ENCODE data around the gene ING2. TPM values are rescaled to one million over a fixed set of nuclear protein-coding genes. Genes with fewer than 3 reads are reported as not detected.
"Not testable (repeated sequence)": the region's sequence is repeated elsewhere in the genome, so short reads cannot be mapped to it uniquely, and the experiment has no call there.

Gene ING2
- total RNA-seq, 1 experiment from 2014 or later: 15.7 TPM

DNA sequence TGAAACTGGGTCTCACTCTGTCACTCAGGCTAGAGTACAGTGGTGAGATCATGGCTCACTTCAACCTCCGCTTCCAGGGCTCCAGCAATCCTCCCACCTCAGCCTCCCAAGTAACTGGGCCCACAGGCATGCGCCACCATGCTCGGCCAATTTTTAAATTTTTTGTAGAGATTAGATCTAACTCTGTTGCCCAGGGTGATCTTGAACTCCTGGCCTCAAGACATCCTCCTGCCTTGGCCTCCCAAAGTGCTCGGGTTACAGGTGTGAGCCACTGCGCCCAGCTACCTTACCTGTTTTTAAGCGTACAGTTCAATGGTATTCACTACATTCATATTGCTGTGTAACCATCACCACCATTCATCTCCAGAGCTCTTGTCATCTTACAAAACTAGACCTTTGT, 41.5 kb downstream of the ING2 start:
- Histone ChIP-seq H3K36me3 (no peaks in the 10 kb centered on the region), H3K27me3 (replicated peaks) (no peaks in the 10 kb centered on the region), H3K4me1 (replicated peaks) (no peaks in the 10 kb centered on the region), H3K9me3 (replicated peaks) (no peaks in the 10 kb centered on the region; the same call in 1 of the 2 replicates), H3K4me3 (no peak overlapping the region), H3K27ac (no peak overlapping the region)
- no peak for DNase-seq (ENCODE audit: low read depth in 1 of 2, low spot score in 2 of 2)

DNA sequence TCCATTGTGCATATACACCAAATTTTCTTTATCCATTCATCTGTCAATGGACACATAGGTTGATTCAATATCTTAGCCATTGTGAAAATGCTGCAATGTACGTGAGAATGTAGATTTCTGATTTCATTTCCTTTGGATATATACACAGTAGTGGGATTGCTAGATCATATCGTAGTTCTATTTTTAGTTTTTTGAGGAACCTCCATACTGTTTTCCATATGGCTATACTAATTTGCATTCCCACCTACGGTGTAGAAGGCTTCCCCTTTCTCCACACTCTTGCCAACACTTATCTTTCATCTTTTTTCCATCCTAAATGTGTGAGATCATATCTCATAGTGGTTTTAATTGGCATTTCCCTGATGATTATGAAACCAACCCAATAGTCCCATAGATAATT, 43.4 kb downstream of the ING2 start:
- no peak for DNase-seq (ENCODE audit: low read depth in 1 of 2, low spot score in 2 of 2)
- H3K4me1 ChIP-seq (replicated peaks): no peaks in the 10 kb centered on the region

GRCh38 chr4:183550345-183551093, 45.7 kb downstream of the ING2 start:
- no peaks in the 10 kb centered on the region for H3K27me3 ChIP-seq (replicated peaks)
- no peaks in the 10 kb centered on the region for H3K36me3 ChIP-seq
- DNase-seq (ENCODE audit: low read depth in 1 of 2, low spot score in 2 of 2): no peak
- H3K4me1 ChIP-seq (replicated peaks): no peaks in the 10 kb centered on the region
- no peak overlapping the region for H3K27ac ChIP-seq
- no peaks in the 10 kb centered on the region for H3K9me3 ChIP-seq (replicated peaks)
- H3K4me3 ChIP-seq: no peak overlapping the region

More for the DNA sequence above, 43.4 kb downstream of the ING2 start:
- no peaks in the 10 kb centered on the region for H3K27me3 ChIP-seq (replicated peaks)
- H3K4me3 ChIP-seq: no peak overlapping the region
- no peaks in the 10 kb centered on the region for H3K36me3 ChIP-seq
- no peaks in the 10 kb centered on the region; the same call in 1 of the 2 replicates for H3K9me3 ChIP-seq (replicated peaks)
- no peak overlapping the region for H3K27ac ChIP-seq

- Histone ChIP-seq H3K27ac (no peak overlapping the region), H3K9me3 (replicated peaks) (no peaks in the 10 kb centered on the region), H3K27me3 (replicated peaks) (no peaks in the 10 kb centered on the region), H3K4me3 (no peak overlapping the region), H3K36me3 (no peaks in the 10 kb centered on the region), H3K4me1 (replicated peaks) (no peaks in the 10 kb centered on the region)
- DNase-seq (ENCODE audit: low read depth in 1 of 2, low spot score in 2 of 2): no peak
These were observed 47.7 kb downstream of the ING2 start for GRCh38 chr4:183552274-183553146.

DNA sequence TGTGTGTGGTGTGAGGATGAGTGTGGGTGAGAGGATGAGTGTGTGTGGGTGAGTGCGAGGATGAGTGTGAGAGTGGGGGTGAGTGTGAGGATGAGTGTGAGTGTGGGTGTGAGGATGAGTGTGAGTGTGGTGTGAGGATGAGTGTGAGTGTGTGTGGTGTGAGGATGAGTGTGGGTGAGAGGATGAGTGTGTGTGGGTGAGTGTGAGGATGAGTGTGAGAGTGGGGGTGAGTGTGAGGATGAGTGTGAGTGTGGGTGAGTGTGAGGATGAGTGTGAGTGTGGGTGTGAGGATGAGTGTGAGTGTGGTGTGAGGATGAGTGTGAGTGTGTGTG, 48.3 kb downstream of the ING2 start:
- not testable (repeated sequence) for H3K4me3 ChIP-seq; DNase-seq (ENCODE audit: low read depth in 1 of 2, low spot score in 2 of 2); H3K27me3 ChIP-seq (replicated peaks); H3K36me3 ChIP-seq; H3K9me3 ChIP-seq (replicated peaks); H3K4me1 ChIP-seq (replicated peaks); H3K27ac ChIP-seq

DNA sequence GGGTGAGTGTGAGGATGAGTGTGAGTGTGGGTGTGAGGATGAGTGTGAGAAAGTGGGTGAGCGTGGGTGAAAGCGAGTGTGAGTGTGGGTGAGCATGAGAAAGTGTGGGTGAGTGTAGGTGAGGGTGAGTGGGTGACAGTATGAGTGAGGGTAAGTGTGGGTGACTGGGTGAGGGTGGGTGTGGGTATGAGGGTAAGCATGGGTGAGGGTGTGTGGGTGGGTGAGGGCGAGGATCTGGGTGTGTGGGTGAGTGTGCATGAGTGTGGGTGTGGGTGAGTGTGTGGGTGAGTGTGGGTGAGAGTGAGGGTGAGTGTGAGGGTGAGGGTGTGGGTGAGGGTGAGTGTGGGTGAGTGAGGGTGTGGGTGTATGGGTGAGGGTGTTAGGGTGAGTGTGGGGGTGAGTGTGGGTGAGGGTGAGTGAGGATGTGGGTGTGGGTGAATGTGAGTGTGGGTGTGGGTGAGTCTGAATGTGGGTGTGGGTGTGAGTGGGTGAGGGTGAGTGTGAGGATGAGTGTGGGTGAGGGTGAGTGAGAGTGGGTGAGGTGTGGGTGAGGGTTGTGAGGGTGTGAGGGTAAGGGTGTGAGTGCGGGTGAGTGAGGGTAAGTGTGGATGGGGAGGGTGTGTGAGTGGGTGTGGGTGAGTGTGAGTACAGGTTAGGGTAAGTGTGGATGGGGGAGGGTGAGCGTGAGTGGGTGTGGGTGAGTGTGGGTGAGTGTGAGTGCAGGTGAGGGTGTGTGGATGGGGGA, 48.9 kb downstream of the ING2 start:
- no peaks in the 10 kb centered on the region for H3K27me3 ChIP-seq (replicated peaks)
- no peak for DNase-seq (ENCODE audit: low read depth in 1 of 2, low spot score in 2 of 2)
- H3K9me3 ChIP-seq (replicated peaks): no peaks in the 10 kb centered on the region
- H3K4me1 ChIP-seq (replicated peaks): no peaks in the 10 kb centered on the region
- no peaks in the 10 kb centered on the region for H3K36me3 ChIP-seq
- no peak overlapping the region for H3K27ac ChIP-seq
- no peak overlapping the region for H3K4me3 ChIP-seq

- no peaks in the 10 kb centered on the region for H3K27me3 ChIP-seq (replicated peaks)
- DNase-seq (ENCODE audit: low read depth in 1 of 2, low spot score in 2 of 2): no peak
- no peak overlapping the region for H3K4me3 ChIP-seq
- no peaks in the 10 kb centered on the region for H3K9me3 ChIP-seq (replicated peaks)
- H3K36me3 ChIP-seq: no peaks in the 10 kb centered on the region
- no peak overlapping the region for H3K27ac ChIP-seq
- H3K4me1 ChIP-seq (replicated peaks): no peaks in the 10 kb centered on the region
These were observed 49.5 kb downstream of the ING2 start for GRCh38 chr4:183554346-183554686.

DNA sequence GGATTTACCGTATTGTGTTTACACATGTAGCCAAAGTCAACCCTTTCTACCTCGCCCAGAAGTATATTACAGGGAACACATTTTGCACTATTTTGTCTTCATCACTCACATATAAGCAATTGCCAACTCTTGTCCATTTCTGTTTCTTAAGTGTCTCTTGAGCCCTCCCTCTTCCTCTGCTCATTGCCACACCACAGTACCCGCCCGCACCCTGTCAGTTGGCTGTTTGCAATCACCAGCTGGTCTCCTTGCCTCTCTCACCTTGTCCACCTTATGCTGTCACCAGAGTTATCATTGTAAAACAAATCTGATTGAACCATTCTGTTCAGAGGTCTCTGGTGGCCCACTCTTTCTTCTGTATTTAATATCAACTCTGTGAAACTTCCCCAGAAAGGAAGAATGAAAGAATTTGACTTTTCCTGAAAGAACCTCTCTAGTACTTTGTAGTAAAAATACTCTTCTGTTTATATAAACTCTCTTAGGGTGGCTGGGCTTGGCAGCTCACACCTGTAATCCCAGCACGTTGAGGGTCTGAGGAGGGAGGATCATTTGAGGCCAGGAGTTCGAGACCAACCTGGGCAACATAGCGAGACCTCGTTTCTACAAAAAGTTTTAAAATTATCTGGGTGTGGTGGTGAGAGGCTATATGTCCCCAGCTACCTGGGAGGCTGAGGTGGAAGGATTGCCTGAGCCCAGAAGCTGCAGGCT, 50.2 kb downstream of the ING2 start:
- H3K4me1 ChIP-seq (replicated peaks): no peaks in the 10 kb centered on the region
- H3K27ac ChIP-seq: no peak overlapping the region
- H3K36me3 ChIP-seq: no peaks in the 10 kb centered on the region
- H3K27me3 ChIP-seq (replicated peaks): no peaks in the 10 kb centered on the region
- H3K9me3 ChIP-seq (replicated peaks): no peaks in the 10 kb centered on the region
- H3K4me3 ChIP-seq: no peak overlapping the region
- no peak for DNase-seq (ENCODE audit: low read depth in 1 of 2, low spot score in 2 of 2)

DNA sequence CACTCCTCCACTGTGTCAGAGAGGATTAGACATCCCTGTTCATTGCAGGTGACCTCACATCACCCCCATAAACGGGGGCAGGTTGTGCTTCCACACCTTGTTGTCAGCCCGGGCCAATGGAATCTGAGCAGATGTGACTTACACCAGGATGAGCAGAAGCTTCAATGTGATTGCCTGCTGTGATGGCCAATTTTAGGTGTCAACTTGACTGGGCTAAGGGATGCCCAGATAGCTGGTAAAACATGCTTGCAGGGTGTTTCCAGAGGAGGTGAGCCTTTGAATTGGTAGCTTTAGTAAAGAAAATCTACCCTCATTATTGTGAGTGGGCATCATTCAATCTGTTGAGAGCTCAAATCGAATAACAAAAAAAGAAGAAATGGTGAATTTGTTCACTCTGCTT, 52.1 kb downstream of the ING2 start:
- H3K27ac ChIP-seq: no peak overlapping the region
- H3K9me3 ChIP-seq (replicated peaks): no peaks in the 10 kb centered on the region
- H3K4me1 ChIP-seq (replicated peaks): no peaks in the 10 kb centered on the region
- 0 out of 2 replicates have a peak, but pooled peaks cover 7% of the 10 kb centered on the region for H3K27me3 ChIP-seq (replicated peaks)
- no peak overlapping the region for H3K4me3 ChIP-seq
- DNase-seq (ENCODE audit: low read depth in 1 of 2, low spot score in 2 of 2): no peak
- no peaks in the 10 kb centered on the region for H3K36me3 ChIP-seq

DNA sequence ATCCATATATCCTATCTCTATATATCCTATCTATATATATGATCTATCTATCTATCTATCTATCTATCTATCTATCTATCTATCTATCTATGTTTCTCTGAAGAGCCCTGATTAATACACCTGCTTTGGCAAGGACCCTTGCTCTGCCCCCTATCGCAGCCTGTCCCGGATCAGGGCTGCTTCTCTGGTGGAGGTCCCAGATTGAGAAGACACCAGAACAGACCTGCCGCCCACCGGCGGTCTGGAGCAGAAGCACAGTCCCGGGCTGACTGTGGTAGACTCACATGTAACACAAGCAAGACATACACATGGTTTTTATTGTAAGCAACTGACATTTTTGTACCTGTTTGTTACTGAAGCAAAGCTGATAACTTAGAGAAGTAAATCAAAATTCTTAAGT, 52.8 kb downstream of the ING2 start:
- 0 out of 2 replicates have a peak, but pooled peaks cover 7% of the 10 kb centered on the region for H3K27me3 ChIP-seq (replicated peaks)
- DNase-seq (ENCODE audit: low read depth in 1 of 2, low spot score in 2 of 2): no peak
- H3K4me1 ChIP-seq (replicated peaks): no peaks in the 10 kb centered on the region
- no peak overlapping the region for H3K27ac ChIP-seq
- H3K9me3 ChIP-seq (replicated peaks): no peaks in the 10 kb centered on the region
- H3K36me3 ChIP-seq: no peaks in the 10 kb centered on the region
- H3K4me3 ChIP-seq: no peak overlapping the region

GRCh38 chr4:183558873-183559272, 54.0 kb downstream of the ING2 start:
- no peak overlapping the region for H3K4me3 ChIP-seq
- no peaks in the 10 kb centered on the region for H3K4me1 ChIP-seq (replicated peaks)
- DNase-seq (ENCODE audit: low read depth in 1 of 2, low spot score in 2 of 2): no peak
- H3K27me3 ChIP-seq (replicated peaks): 0 out of 2 replicates have a peak, but pooled peaks cover 11% of the 10 kb centered on the region
- no peaks in the 10 kb centered on the region for H3K9me3 ChIP-seq (replicated peaks)
- H3K36me3 ChIP-seq: no peaks in the 10 kb centered on the region
- no peak overlapping the region for H3K27ac ChIP-seq

- no peaks in the 10 kb centered on the region for H3K9me3 ChIP-seq (replicated peaks)
- DNase-seq (ENCODE audit: low read depth in 1 of 2, low spot score in 2 of 2): no peak
- H3K36me3 ChIP-seq: no peaks in the 10 kb centered on the region
These were observed 57.0 kb downstream of the ING2 start for GRCh38 chr4:183561905-183562304.

More at GRCh38 chr4:183561905-183562304, 57.0 kb downstream of the ING2 start:
- no peaks in the 10 kb centered on the region for H3K4me1 ChIP-seq (replicated peaks)
- H3K27ac ChIP-seq: no peak overlapping the region
- peaks cover 17% of the 10 kb centered on the region; the same call in 1 of the 2 replicates for H3K27me3 ChIP-seq (replicated peaks)
- H3K4me3 ChIP-seq: no peak overlapping the region
